Right atrium auricular region (tissue), 2 donors: ENCODE measurements around the gene PSMB7. TPM values are rescaled to one million over a fixed set of nuclear protein-coding genes. Genes with fewer than 3 reads are reported as not detected.

ENCODE experiments used
- DNase-seq: peaks from one replicate; pipeline ENCODE4 v3.0.0-alpha.2; 2019; ENCODE audit warnings: low spot score
- H3K27ac ChIP-seq, 2 donors: fragments of 200-600 bp; sonication (generic); 1 replicate in 1 of 2; 2 replicates in 1 of 2; pipeline ENCODE4 v1.5.1; 2016 to 2019
- H3K27me3 ChIP-seq, 2 donors: fragments of 200-600 bp; sonication (generic); one replicate each; pipeline versions ENCODE4 v1.5.1 to v1.6.0; 2017 to 2019
- H3K36me3 ChIP-seq: fragments of 200-600 bp; sonication (generic); one replicate; pipeline ENCODE4 v1.5.1; 2016
- H3K4me1 ChIP-seq, 2 donors: fragments of 200-600 bp; sonication (generic); one replicate each; pipeline versions ENCODE4 v1.5.1 to v1.6.0; 2017 to 2019
- H3K4me3 ChIP-seq, 2 donors: fragments of 200-600 bp; sonication (generic); 1 replicate in 1 of 2; 2 replicates in 1 of 2; pipeline ENCODE4 v1.5.1; 2017 to 2019; ENCODE audit warnings: mild to moderate bottlenecking in 1 of 2, moderate library complexity in 1 of 2
- H3K9me3 ChIP-seq, 2 donors: fragments of 200-600 bp; sonication (generic); one replicate each; pipeline ENCODE4 v1.5.1; 2019
- total RNA-seq, 2 donors: library from RNA; depleted of rRNA; stranded (reverse); fragments of >200 nt; gene quantifications; one replicate each; pipeline ENCODE4 v1.1.0, GENCODE V29; 2016
- TF ChIP-seq, protein P1 (sequence below), 2 donors: fragments of 200-600 bp; sonication (generic); IDR thresholded peaks; one replicate each; pipeline ENCODE4 v1.5.1; 2019; ENCODE audit warnings: antibody characterized with exemption in 2 of 2

PSMB7 gene
- total RNA-seq, 2 donors from 2014 or later, result 178 to 207 TPM

DNA sequence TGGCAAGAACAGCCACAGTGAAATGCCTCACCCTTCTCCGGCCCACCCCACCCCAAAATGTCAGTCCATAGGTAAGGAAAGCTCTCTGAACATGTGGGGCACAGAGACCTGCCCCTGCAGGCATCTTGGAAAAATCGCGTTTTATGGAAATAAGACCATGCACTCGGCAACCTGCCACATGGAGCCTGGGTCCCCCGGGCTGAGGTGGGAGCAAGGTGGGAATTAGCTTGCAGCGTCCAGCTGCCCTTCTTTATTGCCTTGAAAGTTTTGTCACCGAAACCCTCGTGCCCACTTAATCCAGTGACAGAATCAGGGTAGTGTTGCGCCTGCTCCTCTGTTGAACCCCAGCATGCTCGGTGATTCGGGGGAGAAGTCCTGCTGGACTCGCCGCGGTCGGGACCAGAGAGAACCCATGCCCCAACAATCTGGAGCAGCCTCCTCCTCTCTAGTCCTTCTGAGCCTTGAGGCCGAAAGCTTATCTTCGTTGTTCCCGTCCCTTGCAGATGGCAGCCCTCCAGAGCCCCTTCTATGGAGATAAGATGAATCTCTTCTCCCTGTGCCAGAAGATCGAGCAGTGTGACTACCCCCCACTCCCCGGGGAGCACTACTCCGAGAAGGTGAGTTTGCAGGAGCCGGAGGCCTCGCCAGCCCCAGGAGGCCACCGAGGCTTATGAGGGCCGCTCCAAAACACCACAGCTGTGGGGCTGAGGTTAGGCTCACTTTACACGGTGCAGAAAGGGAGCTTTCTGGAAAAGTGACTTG is 67.9 kb downstream of the PSMB7 start:
- H3K9me3 ChIP-seq, result no peaks in the 10 kb centered on the region
- H3K4me1 ChIP-seq, result peaks cover 0 to 17% of the 10 kb centered on the region in 2 donors
- DNase-seq, result no peak
- H3K4me3 ChIP-seq, result no peak overlapping the region
- H3K27me3 ChIP-seq, result no peaks in the 10 kb centered on the region
- peaks cover 47% of the 10 kb centered on the region for H3K36me3 ChIP-seq
- TF ChIP-seq, protein P1, sequence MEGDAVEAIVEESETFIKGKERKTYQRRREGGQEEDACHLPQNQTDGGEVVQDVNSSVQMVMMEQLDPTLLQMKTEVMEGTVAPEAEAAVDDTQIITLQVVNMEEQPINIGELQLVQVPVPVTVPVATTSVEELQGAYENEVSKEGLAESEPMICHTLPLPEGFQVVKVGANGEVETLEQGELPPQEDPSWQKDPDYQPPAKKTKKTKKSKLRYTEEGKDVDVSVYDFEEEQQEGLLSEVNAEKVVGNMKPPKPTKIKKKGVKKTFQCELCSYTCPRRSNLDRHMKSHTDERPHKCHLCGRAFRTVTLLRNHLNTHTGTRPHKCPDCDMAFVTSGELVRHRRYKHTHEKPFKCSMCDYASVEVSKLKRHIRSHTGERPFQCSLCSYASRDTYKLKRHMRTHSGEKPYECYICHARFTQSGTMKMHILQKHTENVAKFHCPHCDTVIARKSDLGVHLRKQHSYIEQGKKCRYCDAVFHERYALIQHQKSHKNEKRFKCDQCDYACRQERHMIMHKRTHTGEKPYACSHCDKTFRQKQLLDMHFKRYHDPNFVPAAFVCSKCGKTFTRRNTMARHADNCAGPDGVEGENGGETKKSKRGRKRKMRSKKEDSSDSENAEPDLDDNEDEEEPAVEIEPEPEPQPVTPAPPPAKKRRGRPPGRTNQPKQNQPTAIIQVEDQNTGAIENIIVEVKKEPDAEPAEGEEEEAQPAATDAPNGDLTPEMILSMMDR (IDR thresholded peaks at IDR 0.05), result no peak
- no peak overlapping the region for H3K27ac ChIP-seq

- TF ChIP-seq, protein P1 (IDR thresholded peaks at IDR 0.05), result no peak
- no peak overlapping the region for H3K27ac ChIP-seq
- no peak for DNase-seq
- no peak overlapping the region for H3K4me3 ChIP-seq
- H3K9me3 ChIP-seq, result no peaks in the 10 kb centered on the region
- H3K27me3 ChIP-seq, result no peaks in the 10 kb centered on the region
- H3K36me3 ChIP-seq, result peaks cover 39% of the 10 kb centered on the region
- peaks cover 0 to 19% of the 10 kb centered on the region in 2 donors for H3K4me1 ChIP-seq
Observed at GRCh38 chr9:124346347-124347163, 68.7 kb downstream of the PSMB7 start.

DNA sequence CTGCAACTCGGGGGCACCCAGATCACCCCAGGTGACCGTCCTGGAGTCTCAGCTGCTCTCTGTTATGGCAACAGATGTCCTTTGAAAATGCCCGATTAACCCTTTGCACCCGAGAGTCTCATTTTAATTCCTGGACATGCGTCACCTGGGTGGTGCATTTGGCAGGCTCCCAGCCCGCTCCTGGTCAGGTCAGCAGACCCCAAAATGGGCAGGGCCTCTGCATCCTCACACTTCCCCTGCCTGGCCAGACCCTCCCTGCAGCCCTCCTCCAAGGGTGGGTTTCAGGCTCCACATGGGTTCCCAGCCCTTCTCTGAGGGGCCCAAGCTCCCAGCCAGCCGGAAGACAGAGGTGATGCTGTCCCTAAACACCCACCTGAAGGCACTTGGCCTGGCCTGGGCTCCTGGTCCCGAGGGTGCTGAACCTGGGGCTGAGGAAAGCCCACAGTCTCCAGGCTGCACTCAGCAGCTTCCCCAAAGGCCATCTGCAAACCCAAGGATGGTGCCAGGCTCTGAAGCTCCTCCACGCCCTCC is 69.4 kb downstream of the PSMB7 start:
- no peak for DNase-seq
- no peak overlapping the region for H3K4me3 ChIP-seq
- H3K4me1 ChIP-seq, result peaks cover 0 to 19% of the 10 kb centered on the region in 2 donors
- H3K27me3 ChIP-seq, result no peaks in the 10 kb centered on the region
- TF ChIP-seq, protein P1 (IDR thresholded peaks at IDR 0.05), result no peak
- no peaks in the 10 kb centered on the region for H3K9me3 ChIP-seq
- H3K27ac ChIP-seq, result no peak overlapping the region
- peaks cover 32% of the 10 kb centered on the region for H3K36me3 ChIP-seq

DNA sequence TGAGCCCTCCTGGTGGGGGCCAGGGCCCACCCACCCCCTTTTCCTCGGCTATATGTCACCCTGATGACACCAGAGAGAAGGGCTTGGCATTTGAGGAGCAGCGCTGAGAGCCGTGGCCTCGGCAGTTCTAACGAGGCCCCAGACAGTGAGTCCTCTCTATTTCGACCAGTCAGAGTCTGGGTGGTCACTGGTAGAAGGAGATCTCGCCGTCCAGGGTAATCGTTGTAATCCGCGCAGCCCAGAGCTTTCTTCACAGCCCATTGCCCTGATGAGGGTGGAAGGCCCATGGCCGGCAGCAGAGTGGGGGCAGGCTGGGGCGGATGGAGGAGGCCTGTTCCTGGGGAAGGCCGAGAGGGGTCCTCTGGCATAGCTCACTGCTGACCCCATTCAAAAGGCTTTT is 70.2 kb downstream of the PSMB7 start:
- H3K27ac ChIP-seq, result no peak overlapping the region
- peaks cover 24% of the 10 kb centered on the region for H3K36me3 ChIP-seq
- peaks cover 0 to 19% of the 10 kb centered on the region in 2 donors for H3K4me1 ChIP-seq
- no peak overlapping the region for H3K4me3 ChIP-seq
- H3K27me3 ChIP-seq, result no peaks in the 10 kb centered on the region
- no peak for DNase-seq
- TF ChIP-seq, protein P1 (IDR thresholded peaks at IDR 0.05), result no peak
- H3K9me3 ChIP-seq, result no peaks in the 10 kb centered on the region

DNA sequence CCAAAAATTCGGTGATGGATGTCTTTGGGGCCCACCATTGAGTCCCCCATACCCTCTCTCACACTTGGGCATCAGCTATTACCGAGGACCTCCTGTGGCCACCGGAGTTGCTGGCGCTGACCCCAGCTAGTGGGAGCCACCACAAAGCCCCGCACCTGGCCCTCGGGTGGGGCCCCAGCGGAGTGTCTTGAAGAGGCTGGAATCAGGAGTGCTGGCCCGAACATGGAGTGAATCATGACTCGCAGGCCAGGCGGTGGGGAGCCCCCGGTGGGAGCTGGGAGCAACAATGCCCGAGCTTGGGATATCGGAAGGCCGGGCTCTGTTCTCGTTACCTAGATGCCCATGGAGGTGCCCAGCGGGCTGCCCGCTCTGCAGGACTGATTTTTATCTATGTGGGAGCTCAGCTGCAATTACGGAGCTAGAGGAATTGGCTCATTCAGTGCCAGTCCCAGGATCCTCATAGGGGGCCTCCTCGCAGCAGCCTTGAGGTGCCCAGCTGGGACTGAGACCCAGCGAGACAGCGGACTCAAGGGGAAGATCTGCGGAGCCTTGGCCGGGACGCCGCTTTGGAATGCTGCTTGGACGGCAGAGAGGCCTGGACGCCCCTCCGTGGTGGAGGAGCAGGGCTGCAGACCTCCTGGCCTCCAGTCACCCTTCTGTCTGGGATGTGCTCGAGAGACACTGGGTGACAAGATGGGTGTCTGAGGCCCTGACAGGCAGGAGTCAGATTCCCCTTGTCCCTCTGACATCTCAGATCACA is 70.8 kb downstream of the PSMB7 start:
- no peaks in the 10 kb centered on the region for H3K27me3 ChIP-seq
- no peak for DNase-seq
- H3K27ac ChIP-seq, result no peak overlapping the region
- H3K4me3 ChIP-seq, result no peak overlapping the region
- H3K36me3 ChIP-seq, result peaks cover 18% of the 10 kb centered on the region
- H3K4me1 ChIP-seq, result peaks cover 0 to 19% of the 10 kb centered on the region in 2 donors
- TF ChIP-seq, protein P1 (IDR thresholded peaks at IDR 0.05), result no peak
- no peaks in the 10 kb centered on the region for H3K9me3 ChIP-seq
